ENCODE results near the gene IRF6. TPM values are rescaled to one million over a fixed set of nuclear protein-coding genes. Genes with fewer than 3 reads are reported as not detected.

IRF6 gene
- polyA plus RNA-seq (ENCODE audit: low read depth in 6 of 6) = 1 to 10 TPM in 4 of 6 donors, under 1 TPM in 1, not detected in 1; 0.54 to 2.4 (median 1.8) TPM

DNA sequence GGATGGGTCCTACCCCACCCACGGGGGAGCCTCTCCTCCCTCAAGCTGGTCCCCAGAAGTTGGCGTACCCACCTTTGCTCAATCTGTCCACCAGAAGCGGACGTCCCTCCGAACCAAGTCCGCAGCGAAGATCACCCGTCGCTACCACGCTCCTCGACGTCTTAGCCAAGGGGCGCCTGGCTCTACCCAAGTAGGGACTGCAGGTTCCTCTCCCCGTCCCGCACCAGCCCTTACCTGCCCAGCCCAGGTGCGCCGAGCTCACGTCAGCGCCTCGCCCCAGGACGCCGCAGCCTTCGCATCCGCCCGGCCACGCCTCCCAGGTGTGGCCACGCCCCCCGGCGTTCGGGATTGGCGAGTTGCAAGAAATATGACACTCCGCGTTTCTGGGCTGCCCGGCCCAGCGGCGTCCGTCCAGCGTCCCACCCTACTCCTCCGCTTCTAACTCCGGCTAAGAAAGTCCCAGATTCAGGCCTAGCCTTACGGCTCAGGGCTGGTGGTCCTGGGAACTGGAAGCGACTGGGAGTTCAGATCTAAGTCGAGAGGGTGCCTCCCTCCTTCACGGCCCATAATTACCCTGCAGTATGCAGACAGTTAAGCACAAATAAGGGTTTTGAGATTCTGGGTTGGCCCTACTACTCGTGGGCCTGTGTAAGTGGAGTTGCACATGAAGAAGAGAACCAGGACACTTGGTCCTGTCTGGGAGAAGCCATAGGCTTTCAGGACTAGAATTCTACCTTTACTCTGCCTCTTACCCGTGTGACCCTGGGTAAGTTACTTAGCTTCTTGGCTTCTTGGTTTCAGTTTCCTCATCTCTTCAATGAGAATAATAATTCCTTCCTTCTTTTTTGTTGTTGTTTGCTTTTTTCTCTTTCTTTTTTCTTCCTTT, at the start of gene IRF6:
TSS of gene IRF6 (minus strand) at position 268 of the 886 bp plus-strand sequence. CDS start 4,729 bp downstream, outside the sequence.
- peak; percentile 91 to 92 for ATAC-seq (ENCODE audit: low read depth in 2 of 2)
- peak within 1 kb of the TSS; percentile 90 to 100 (median 94) for H3K4me3 Mint-ChIP-seq
- H3K36me3 Mint-ChIP-seq = no peaks in the 10 kb centered on the region
- H3K9me3 Mint-ChIP-seq = no peaks in the 10 kb centered on the region
- peak within 1 kb of the TSS; percentile 16 to 97 (median 86) for H3K27ac Mint-ChIP-seq
- DNase-seq = peak; percentile 53
- H3K4me1 Mint-ChIP-seq = peaks cover 7 to 18% (median 17%) of the 10 kb centered on the region in 3 donors
- peaks cover 21 to 43% (median 36%) of the 10 kb centered on the region in 3 donors for H3K27me3 Mint-ChIP-seq

DNA sequence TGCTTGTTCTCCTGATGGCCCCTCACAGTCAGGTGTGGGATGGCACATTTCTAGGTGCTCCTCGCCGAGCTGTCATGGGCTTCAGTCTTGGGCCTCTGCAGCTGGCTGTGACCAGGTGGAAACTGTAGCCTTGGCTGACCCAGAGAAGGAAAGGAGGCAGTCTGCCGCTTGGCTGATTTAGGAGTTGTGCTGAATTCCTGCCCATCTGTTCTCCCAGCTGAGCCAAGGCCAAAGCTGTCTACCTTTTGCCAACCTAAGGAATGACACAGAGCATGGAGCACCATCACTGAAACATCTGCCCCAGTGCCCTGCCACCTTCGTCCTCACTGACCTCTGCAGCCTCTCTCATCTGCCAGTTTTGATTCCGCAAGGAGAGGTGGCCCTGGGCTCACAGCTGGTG, 49.7 kb upstream of the IRF6 start:
- ATAC-seq (ENCODE audit: low read depth in 2 of 2) (no peak), DNase-seq (no peak)
- H3K27me3 Mint-ChIP-seq = no peaks in the 10 kb centered on the region
- peak overlapping the region in 1 of 6 donors; percentile 11 for H3K27ac Mint-ChIP-seq
- no peaks in the 10 kb centered on the region for H3K9me3 Mint-ChIP-seq
- H3K4me3 Mint-ChIP-seq = no peak overlapping the region
- H3K4me1 Mint-ChIP-seq = peaks cover 0 to 4% (median 0%) of the 10 kb centered on the region in 3 donors
- H3K36me3 Mint-ChIP-seq = peaks cover 9 to 11% of the 10 kb centered on the region in 2 donors

DNA sequence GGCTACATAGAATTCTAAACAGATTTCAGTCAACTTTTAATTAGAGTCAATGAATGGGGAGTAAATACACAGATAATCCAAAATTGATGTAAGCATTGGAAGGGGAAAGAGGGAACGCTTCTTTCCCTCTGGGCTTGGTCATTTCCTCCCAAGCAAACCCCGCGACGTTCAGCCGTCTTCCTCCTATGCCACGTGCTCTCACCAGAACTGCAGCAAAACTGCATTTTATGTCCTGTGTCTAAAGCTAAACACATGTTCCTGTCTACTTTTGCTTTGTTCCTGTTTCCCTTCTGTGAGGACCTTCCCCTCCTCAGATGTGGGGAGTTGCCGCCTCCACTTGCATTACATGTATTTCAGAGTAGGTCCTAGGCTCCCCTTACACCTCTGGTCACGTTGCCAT, 49.1 kb upstream of the IRF6 start:
- Mint-ChIP-seq H3K4me1 (peaks cover 0 to 8% (median 5%) of the 10 kb centered on the region in 3 donors), H3K9me3 (no peaks in the 10 kb centered on the region), H3K27ac (peak overlapping the region in 3 of 6 donors; percentile 33 to 72 (median 44)), H3K36me3 (peaks cover 9 to 11% of the 10 kb centered on the region in 2 donors), H3K27me3 (no peaks in the 10 kb centered on the region), H3K4me3 (no peak overlapping the region)
- ATAC-seq (ENCODE audit: low read depth in 2 of 2) = no peak
- no peak for DNase-seq

DNA sequence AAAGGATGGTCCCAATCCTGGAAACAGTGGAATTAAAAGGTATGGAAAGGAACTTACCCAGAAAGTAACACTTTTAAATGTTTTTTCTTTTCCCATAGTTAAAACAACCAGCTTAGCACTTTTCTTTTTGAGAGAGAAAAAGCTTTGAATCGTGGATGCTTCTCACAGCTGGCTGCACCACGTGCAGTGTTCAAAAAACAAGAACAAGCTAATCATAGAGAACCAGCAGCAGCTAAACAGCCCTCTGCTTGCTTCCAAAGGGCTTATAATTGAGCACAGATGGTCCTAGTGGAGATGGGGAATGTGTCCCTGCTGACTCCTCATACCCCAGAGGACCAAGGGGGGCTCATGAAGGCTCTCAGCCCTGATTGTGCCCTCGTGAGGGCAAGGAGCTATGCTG, 48.3 kb upstream of the IRF6 start:
- Mint-ChIP-seq H3K4me1 (peaks cover 0 to 9% (median 7%) of the 10 kb centered on the region in 3 donors), H3K27me3 (no peaks in the 10 kb centered on the region), H3K36me3 (peaks cover 9 to 11% of the 10 kb centered on the region in 2 donors), H3K27ac (peak overlapping the region in 2 of 6 donors; percentile 61 to 72), H3K4me3 (no peak overlapping the region), H3K9me3 (no peaks in the 10 kb centered on the region)
- no peak for ATAC-seq (ENCODE audit: low read depth in 2 of 2)
- DNase-seq = no peak

GRCh38 chr1:209853676-209854075, 47.7 kb upstream of the IRF6 start:
- H3K36me3 Mint-ChIP-seq = peaks cover 9 to 11% of the 10 kb centered on the region in 2 donors
- DNase-seq (no peak), ATAC-seq (ENCODE audit: low read depth in 2 of 2) (no peak)
- H3K9me3 Mint-ChIP-seq = no peaks in the 10 kb centered on the region
- H3K27me3 Mint-ChIP-seq = no peaks in the 10 kb centered on the region
- H3K4me3 Mint-ChIP-seq = no peak overlapping the region
- peaks cover 0 to 9% (median 7%) of the 10 kb centered on the region in 3 donors for H3K4me1 Mint-ChIP-seq
- no peak overlapping the region for H3K27ac Mint-ChIP-seq

DNA sequence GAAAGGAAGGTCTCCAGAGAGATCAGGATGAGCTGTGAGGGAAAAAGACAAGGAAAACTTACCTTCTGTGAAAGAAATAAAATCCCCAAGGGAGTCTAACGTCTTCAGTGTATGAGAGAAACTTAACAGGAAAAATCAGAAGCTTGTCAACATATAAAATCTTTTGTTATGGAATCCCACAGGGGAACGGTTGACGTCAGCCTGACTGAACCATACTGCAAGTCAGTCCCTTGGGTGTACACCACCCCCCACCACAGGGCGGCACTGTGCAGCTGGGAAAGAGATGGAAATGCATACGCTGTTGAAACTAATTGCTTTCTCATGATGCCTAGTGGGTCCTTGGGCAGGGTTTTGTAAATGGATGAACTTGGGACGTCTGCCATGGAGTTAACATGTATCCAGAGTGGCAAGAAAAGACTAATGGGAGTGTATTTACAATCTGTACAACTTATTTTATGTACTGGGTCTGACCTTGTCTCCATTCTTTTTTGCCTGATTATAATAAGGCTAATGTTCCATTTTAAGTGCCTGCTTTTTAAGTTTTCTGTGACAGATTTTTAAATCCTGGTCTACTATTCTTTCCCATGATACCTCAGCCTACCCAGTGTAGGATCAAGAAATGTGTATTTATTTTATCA, 44.5 kb upstream of the IRF6 start:
- Mint-ChIP-seq H3K27ac (peak overlapping the region in 2 of 6 donors; percentile 39 to 76), H3K36me3 (peaks cover 17 to 33% of the 10 kb centered on the region in 2 donors)
- no peak for DNase-seq

GRCh38 chr1:209849388-209849787, 43.4 kb upstream of the IRF6 start:
- ATAC-seq (ENCODE audit: low read depth in 2 of 2) (no peak), DNase-seq (no peak)
- H3K27ac Mint-ChIP-seq = peak overlapping the region in 1 of 6 donors; percentile 38
- H3K36me3 Mint-ChIP-seq = peaks cover 17 to 33% of the 10 kb centered on the region in 2 donors
- no peaks in the 10 kb centered on the region for H3K27me3 Mint-ChIP-seq
- peaks cover 0 to 9% (median 7%) of the 10 kb centered on the region in 3 donors for H3K4me1 Mint-ChIP-seq
- H3K9me3 Mint-ChIP-seq = no peaks in the 10 kb centered on the region
- H3K4me3 Mint-ChIP-seq = no peak overlapping the region

More for the DNA sequence above, 44.5 kb upstream of the IRF6 start:
- Mint-ChIP-seq H3K4me1 (peaks cover 0 to 13% (median 7%) of the 10 kb centered on the region in 3 donors), H3K4me3 (no peak overlapping the region), H3K9me3 (no peaks in the 10 kb centered on the region), H3K27me3 (no peaks in the 10 kb centered on the region)
- ATAC-seq (ENCODE audit: low read depth in 2 of 2) = peak; percentile 32 to 41

DNA sequence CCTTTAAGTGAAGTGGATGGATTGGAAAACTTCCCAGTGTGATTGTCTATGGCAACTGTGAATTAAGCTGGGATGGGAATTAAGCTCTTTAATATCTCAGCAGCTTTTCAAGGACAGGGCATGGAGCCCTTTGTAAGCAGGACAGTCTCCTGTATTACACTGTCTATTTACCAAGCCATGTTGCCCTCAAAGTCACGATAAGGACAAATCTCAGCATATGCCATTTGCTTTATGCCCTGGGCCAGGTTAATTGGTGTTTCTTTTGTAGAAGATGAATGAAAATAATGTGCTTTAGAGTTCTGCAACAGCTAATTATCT, 39.4 kb upstream of the IRF6 start:
- Mint-ChIP-seq H3K4me1 (peaks cover 0 to 13% (median 6%) of the 10 kb centered on the region in 3 donors), H3K9me3 (no peaks in the 10 kb centered on the region), H3K4me3 (no peak overlapping the region), H3K27me3 (no peaks in the 10 kb centered on the region), H3K27ac (no peak overlapping the region), H3K36me3 (peaks cover 25 to 44% of the 10 kb centered on the region in 2 donors)
- DNase-seq = no peak
- no peak for ATAC-seq (ENCODE audit: low read depth in 2 of 2)

DNA sequence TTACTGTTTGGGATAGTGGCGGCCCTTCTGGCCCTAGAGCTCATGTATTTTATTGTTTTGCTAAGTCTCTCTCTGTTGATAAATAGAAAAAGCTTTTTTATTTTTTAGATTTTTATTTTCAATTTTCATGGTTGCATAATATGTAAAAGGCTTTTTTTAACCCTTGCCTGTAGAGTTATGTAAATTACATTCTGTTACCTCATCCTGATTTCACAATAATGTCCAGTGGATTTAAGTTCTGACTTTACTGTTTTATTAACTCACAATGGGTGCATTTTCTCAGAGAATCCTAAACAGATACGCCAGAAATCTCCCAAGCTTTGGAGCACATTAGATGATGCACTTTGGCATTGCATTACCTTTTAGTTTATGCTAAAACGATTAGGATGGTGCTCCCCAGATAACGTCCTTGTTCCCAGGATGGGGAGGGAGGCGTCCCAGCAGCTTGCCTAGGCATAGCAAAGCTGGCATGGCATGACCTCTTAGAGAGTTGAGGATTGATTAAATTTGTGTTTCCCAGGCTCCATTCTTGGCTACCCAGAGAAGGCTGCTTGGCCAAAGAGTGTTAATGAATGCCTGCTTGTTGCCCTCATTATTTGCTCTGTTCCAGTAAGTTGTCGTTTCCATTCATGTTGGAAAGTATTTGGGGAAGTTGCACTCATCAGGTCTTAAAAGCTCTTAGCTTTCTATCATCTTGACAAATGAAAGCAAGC, 38.9 kb upstream of the IRF6 start:
- Mint-ChIP-seq H3K27me3 (no peaks in the 10 kb centered on the region), H3K9me3 (no peaks in the 10 kb centered on the region), H3K27ac (no peak overlapping the region), H3K4me3 (no peak overlapping the region), H3K36me3 (peaks cover 30 to 45% of the 10 kb centered on the region in 2 donors), H3K4me1 (peaks cover 0 to 10% (median 4%) of the 10 kb centered on the region in 3 donors)
- no peak for ATAC-seq (ENCODE audit: low read depth in 2 of 2)
- no peak for DNase-seq

DNA sequence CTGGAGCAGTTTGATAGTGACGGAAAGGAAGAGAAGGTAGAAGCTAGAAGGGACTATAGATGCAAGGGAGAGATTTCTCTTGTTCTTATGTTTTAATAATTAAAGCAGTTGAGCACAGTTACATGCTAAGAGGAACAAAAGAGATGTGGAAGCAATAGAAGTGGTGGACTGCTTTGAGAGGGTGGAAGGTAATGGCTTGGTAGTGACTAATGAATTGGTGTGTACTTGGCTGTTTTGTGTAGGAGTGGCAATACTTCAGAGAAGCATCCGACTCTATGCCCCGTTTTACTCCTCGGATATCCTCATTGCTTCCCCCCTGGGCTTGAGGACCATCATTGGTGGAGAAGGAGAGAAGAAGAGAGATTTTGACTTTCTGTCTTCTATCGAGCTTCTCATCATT, 34.7 kb upstream of the IRF6 start:
- Mint-ChIP-seq H3K27me3 (no peaks in the 10 kb centered on the region), H3K9me3 (no peaks in the 10 kb centered on the region), H3K27ac (peak overlapping the region in 2 of 6 donors; percentile 4 to 90), H3K4me3 (peak overlapping the region in 1 of 8 donors; percentile 13), H3K36me3 (peaks cover 34 to 51% of the 10 kb centered on the region in 2 donors), H3K4me1 (peaks cover 2 to 6% (median 6%) of the 10 kb centered on the region in 3 donors)
- DNase-seq (no peak), ATAC-seq (ENCODE audit: low read depth in 2 of 2) (no peak)

DNA sequence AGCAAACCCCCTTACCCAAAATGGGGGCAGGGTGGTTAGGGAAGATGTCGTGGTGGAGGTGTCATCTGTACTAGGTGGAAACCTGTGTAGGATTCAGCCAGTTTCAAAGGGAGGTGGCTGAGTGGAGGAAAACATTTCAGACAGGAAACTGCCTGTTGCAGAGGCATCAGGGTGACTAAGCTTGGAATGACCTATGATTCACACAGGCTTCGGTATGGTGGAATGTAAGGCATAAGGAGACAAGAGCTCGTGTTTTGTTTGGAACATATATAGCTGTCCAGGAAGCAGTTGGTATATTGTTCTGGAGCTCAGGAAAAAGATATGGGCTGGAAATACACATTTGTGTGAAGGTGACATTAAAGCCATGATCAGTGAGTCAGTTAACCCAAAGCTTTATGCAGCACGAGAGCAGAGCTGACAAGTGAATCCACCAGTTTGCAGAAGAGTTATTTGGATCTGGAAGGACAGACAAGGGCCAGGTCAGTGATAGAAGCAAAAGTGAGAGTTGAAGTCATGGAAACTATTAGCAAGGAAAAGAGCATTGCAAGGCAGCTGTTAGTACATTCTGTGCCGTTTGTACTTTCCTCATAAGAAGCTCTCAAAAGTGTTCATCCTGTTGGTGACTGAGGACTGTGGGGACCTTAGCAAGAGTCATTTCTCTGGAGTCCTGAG, 34.1 kb upstream of the IRF6 start:
- peaks cover 36 to 51% of the 10 kb centered on the region in 2 donors for H3K36me3 Mint-ChIP-seq
- DNase-seq = no peak
- H3K27ac Mint-ChIP-seq = peak overlapping the region in 3 of 6 donors; percentile 4 to 90 (median 18)
- H3K9me3 Mint-ChIP-seq = no peaks in the 10 kb centered on the region
- H3K27me3 Mint-ChIP-seq = no peaks in the 10 kb centered on the region
- no peak for ATAC-seq (ENCODE audit: low read depth in 2 of 2)
- H3K4me3 Mint-ChIP-seq = no peak overlapping the region
- H3K4me1 Mint-ChIP-seq = peaks cover 2 to 6% (median 6%) of the 10 kb centered on the region in 3 donors

DNA sequence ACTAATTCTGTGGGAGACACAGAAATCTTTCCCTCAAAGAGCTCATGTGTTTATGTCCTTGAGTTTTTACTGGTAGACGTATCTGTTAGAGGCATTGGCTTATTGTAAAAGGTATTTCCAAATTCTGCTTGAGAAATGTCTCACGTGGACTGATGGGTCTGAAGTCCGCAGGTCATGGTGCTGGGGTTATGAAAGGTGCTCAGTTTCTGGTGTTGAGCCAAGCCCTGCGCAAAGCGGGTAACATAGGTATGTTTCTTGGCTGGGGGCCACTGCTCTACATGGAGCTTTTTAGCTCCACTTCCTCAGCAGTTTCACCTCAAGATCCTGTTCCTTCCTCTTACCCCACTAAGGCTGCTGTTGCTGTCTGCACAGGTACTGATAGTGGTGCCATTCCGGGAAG, 32.6 kb upstream of the IRF6 start:
- Mint-ChIP-seq H3K9me3 (no peaks in the 10 kb centered on the region), H3K4me1 (peaks cover 2 to 14% (median 11%) of the 10 kb centered on the region in 3 donors), H3K27ac (no peak overlapping the region), H3K27me3 (no peaks in the 10 kb centered on the region), H3K36me3 (peaks cover 49 to 57% of the 10 kb centered on the region in 2 donors), H3K4me3 (no peak overlapping the region)
- DNase-seq = no peak
- ATAC-seq (ENCODE audit: low read depth in 2 of 2) = no peak

DNA sequence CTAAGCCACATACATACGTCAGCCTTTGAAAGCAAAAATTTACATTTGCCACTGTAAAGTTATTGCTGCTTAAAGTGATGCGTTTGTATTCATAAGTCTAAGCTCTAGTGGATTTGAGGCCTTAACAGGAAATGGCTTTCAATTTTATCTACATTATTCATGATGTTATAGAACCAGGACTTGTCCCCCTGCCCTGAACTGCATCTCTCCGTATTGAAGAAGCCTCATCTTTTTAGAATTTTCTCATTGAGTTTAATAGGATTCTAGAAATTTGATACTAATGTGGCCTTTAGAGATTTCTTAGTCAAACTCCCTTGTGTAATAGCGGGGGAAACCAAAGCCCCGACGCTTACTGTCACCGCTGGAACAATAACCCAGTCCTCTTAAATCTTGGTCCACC, 31.7 kb upstream of the IRF6 start:
- no peaks in the 10 kb centered on the region for H3K27me3 Mint-ChIP-seq
- ATAC-seq (ENCODE audit: low read depth in 2 of 2) (no peak), DNase-seq (no peak)
- H3K4me1 Mint-ChIP-seq = peaks cover 2 to 14% (median 11%) of the 10 kb centered on the region in 3 donors
- H3K36me3 Mint-ChIP-seq = peaks cover 49 to 57% of the 10 kb centered on the region in 2 donors
- H3K4me3 Mint-ChIP-seq = no peak overlapping the region
- H3K27ac Mint-ChIP-seq = peak overlapping the region in 1 of 6 donors; percentile 49
- no peaks in the 10 kb centered on the region for H3K9me3 Mint-ChIP-seq
